PFSK-1 (cell line): ENCODE data around the gene SPTB.

Source experiments
- FOXP2 ChIP-seq: optimal IDR thresholded peaks from 2 replicates; pipeline ENCODE3; 2011; ENCODE audit warnings: borderline replicate concordance, control low read depth, inconsistent platforms; ENCODE audit not compliant: insufficient read depth; ENCODE audit errors: extremely low read length, extremely low read depth
- POLR2AphosphoS5 ChIP-seq: IDR thresholded peaks from 2 replicates; pipeline ENCODE4 v1.6.1; 2012; ENCODE audit warnings: low read depth, mild to moderate bottlenecking, control low read depth, low read length, moderate library complexity
- SIN3A ChIP-seq: IDR thresholded peaks from 2 replicates; pipeline ENCODE4 v1.6.1; 2012; ENCODE audit warnings: mild to moderate bottlenecking, low read length, moderate library complexity, borderline replicate concordance; ENCODE audit not compliant: insufficient read depth
- TAF1 ChIP-seq: IDR thresholded peaks from 2 replicates; pipeline ENCODE4 v1.6.1; 2012; ENCODE audit warnings: low read length, control low read depth, borderline replicate concordance; ENCODE audit not compliant: insufficient read depth
- TF ChIP-seq, protein P1 (sequence below), 2 experiments: IDR thresholded peaks; 2 replicates each; pipeline versions ENCODE4 v1.6.1 to v1.8.0; 2011 to 2012; ENCODE audit warnings: low read depth in 2 of 2, low read length in 2 of 2, control low read depth in 1 of 2, inconsistent platforms in 1 of 2, mild to moderate bottlenecking in 1 of 2, moderate library complexity in 1 of 2; ENCODE audit not compliant: insufficient read depth in 1 of 2

Gene SPTB

DNA sequence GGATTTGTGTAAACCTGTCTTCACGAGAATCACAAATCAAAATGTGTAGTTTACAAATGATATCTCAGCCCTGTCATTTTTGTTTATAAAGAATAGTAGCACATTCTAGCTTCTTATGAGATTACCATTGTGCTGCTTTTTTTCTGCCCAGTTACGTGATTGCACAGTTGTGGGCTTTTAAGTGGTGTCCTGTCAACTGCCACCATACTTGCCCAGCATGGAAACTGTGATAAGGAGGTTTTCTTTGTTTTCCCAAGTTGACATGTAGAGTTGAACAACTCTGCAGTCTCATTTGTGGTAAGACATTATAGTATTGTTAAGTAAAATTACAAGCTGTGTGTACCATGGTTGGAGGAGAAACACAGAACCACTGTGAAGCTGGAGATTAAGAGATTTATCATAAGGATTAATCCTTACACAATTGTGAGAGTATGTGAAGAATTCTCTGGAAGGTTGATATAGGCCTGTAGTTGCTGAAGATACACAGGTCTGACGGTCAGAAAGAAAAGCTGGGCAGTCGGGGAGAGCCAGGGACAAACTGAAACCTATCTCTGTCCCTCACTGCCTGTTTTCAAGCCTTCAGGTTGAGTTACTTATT lies 46.8 kb upstream of the SPTB start:
- TF ChIP-seq SIN3A, result no peak
- TF ChIP-seq POLR2AphosphoS5, result no peak
- no peak for TF ChIP-seq FOXP2
- no peak for TF ChIP-seq TAF1
- TF ChIP-seq, protein P1, sequence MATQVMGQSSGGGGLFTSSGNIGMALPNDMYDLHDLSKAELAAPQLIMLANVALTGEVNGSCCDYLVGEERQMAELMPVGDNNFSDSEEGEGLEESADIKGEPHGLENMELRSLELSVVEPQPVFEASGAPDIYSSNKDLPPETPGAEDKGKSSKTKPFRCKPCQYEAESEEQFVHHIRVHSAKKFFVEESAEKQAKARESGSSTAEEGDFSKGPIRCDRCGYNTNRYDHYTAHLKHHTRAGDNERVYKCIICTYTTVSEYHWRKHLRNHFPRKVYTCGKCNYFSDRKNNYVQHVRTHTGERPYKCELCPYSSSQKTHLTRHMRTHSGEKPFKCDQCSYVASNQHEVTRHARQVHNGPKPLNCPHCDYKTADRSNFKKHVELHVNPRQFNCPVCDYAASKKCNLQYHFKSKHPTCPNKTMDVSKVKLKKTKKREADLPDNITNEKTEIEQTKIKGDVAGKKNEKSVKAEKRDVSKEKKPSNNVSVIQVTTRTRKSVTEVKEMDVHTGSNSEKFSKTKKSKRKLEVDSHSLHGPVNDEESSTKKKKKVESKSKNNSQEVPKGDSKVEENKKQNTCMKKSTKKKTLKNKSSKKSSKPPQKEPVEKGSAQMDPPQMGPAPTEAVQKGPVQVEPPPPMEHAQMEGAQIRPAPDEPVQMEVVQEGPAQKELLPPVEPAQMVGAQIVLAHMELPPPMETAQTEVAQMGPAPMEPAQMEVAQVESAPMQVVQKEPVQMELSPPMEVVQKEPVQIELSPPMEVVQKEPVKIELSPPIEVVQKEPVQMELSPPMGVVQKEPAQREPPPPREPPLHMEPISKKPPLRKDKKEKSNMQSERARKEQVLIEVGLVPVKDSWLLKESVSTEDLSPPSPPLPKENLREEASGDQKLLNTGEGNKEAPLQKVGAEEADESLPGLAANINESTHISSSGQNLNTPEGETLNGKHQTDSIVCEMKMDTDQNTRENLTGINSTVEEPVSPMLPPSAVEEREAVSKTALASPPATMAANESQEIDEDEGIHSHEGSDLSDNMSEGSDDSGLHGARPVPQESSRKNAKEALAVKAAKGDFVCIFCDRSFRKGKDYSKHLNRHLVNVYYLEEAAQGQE (IDR thresholded peaks at IDR 0.05; ENCODE audit: insufficient read depth in 1 of 2, low read depth in 2 of 2, low read length in 2 of 2), result no peak

DNA sequence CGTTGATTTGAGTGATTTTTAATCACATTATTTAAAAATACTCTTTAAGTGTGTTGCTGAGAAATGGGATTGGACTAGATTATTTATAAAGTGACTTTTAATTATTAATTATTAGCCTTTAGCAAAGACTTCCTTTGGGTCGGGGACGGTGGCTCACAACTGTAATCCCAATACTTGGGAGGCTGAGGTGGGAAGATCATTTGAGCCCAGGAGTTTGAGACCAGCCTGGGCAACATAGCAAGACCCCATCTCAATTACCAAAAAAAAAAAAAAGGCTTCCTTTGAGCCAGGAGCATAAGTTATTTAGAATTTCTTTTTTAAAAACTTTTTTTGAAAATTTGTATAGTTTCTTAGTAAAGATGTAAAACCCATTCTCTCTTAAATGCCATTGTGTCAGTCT lies 43.3 kb upstream of the SPTB start:
- TF ChIP-seq POLR2AphosphoS5 (no peak), FOXP2 (no peak), SIN3A (no peak), TAF1 (no peak)
- TF ChIP-seq, protein P1 (IDR thresholded peaks at IDR 0.05; ENCODE audit: insufficient read depth in 1 of 2, low read depth in 2 of 2, low read length in 2 of 2), result no peak

DNA sequence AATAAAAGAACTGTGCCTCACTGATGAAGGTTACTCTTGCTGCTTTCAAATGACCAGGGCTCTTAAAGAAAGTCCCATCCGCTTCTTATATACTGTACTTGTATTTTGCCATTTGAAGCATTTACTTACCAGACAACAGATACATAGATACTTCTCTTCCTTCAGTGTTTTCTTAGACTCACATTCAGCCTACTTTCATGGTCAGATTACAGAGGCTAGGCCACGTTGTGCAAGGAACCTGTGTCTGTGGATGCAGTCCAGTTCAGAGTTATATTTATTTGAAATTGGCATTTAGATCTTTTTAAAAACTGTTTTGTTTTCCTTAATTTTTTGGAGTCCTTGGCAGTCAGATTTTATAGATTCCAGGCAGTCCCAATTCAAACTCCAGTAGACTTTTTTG lies 40.8 kb upstream of the SPTB start:
- no peak for TF ChIP-seq SIN3A

DNA sequence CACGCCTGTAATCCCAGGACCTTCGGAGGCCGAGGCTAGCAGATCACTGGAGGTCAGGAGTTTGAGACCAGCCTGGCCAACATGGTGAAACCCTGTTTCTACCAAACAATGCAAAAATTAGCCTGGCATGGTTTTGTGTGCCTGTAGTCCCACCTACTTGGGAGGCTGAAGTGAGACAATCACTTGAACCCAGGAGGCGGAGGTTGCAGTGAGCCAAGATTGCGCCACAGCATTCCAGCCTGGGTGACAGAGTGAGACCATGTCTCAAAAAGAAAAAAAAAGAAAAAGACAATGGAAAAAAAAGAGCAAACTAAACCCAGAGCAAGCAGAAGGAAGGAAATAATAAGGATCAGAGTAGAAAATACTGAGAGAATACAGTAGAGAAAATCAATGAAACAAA lies 39.9 kb upstream of the SPTB start:
- TF ChIP-seq SIN3A (no peak), TAF1 (no peak), POLR2AphosphoS5 (no peak), FOXP2 (no peak)
- TF ChIP-seq, protein P1 (IDR thresholded peaks at IDR 0.05; ENCODE audit: insufficient read depth in 1 of 2, low read depth in 2 of 2, low read length in 2 of 2), result no peak

DNA sequence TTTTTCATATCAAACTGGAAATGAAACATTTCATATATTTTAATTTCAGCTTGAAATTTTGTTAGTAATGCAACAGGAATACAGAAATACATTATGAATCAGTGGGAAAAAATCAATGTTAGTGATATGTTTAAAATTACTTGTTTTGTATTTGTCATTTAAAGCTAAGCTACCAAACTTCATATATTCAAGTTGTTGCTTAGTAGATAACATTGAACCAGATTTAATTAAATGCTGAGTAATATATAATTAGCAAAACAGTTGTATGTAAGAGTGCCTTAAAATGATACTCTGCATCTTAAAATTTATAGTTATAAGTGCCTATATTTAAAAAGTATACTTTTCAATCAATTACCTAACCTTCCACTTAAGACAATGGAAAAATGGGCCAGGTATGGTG lies 39.5 kb upstream of the SPTB start:
- TF ChIP-seq FOXP2 (no peak), SIN3A (no peak), TAF1 (no peak)

DNA sequence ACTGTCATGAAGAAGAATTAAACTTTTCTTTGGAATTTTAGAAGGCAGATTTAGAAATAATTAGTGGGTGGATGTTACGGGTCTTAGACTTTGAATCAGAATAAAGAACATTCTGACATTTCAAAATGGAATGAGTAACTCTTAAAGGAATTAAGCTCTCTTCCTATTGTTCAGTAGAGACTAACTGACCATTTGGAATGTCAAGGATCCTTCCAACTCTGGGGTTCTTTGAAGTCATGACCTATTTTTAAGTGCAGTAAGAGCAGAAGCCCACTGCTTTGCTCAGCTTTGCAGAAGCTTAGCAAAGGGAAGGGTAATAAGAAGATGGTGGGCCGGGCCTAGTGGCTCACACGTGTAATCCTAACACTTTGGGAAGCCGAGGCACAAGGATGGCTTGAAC lies 38.5 kb upstream of the SPTB start:
- no peak for TF ChIP-seq TAF1
- TF ChIP-seq POLR2AphosphoS5, result no peak
- no peak for TF ChIP-seq FOXP2
- TF ChIP-seq, protein P1 (IDR thresholded peaks at IDR 0.05; ENCODE audit: insufficient read depth in 1 of 2, low read depth in 2 of 2, low read length in 2 of 2), result no peak
- TF ChIP-seq SIN3A, result no peak
